Loucy (cell line): ENCODE data around the gene H6PD.

ENCODE experiments used
- CTCF ChIP-seq: fragments of 200-600 bp; sonication (generic); conservative IDR thresholded peaks from 2 replicates; pipeline ENCODE4 v1.5.1; 2014; ENCODE audit warnings: mild to moderate bottlenecking, antibody characterized with exemption, low read length
- EZH2phosphoT487 ChIP-seq: fragments of 200-600 bp; IDR thresholded peaks from 2 replicates; pipeline ENCODE4 v1.6.1; 2018; ENCODE audit warnings: antibody characterized with exemption, mild to moderate bottlenecking, moderate library complexity, borderline replicate concordance

- TF ChIP-seq CTCF (no peak), EZH2phosphoT487 (no peak)
Observed at GRCh38 chr1:9309080-9309479, 74.5 kb downstream of the H6PD start.
